IPS-18a (cell line): ENCODE results near the gene ADARB2.

Experiments
- H3K27ac ChIP-seq: one replicate; pipeline ENCODE4 v1.5.1; 2013; ENCODE audit warnings: low read length
- H3K27me3 ChIP-seq: one replicate; pipeline ENCODE4 v1.6.1; 2013; ENCODE audit warnings: mild to moderate bottlenecking, low read length; ENCODE audit not compliant: control insufficient read depth, insufficient read depth
- H3K36me3 ChIP-seq: one replicate; pipeline ENCODE4 v1.6.1; 2013; ENCODE audit warnings: low read depth, low read length; ENCODE audit not compliant: control insufficient read depth
- H3K4me1 ChIP-seq: one replicate; pipeline ENCODE4 v1.6.1; 2013; ENCODE audit warnings: low read depth, low read length; ENCODE audit not compliant: control insufficient read depth
- H3K4me3 ChIP-seq: one replicate; pipeline ENCODE4 v1.5.1; 2013; ENCODE audit warnings: low read length
- H3K9ac ChIP-seq: one replicate; pipeline ENCODE4 v1.6.1; 2013; ENCODE audit warnings: mild to moderate bottlenecking, low read length, moderate library complexity
- H3K9me3 ChIP-seq: one replicate; pipeline ENCODE4 v1.6.1; 2013; ENCODE audit warnings: low read depth, low read length; ENCODE audit not compliant: control insufficient read depth

ADARB2 gene

GRCh38 chr10:1607466-1607865, 129.9 kb downstream of the ADARB2 start:
- H3K9ac ChIP-seq, result no peak overlapping the region
- H3K27ac ChIP-seq, result no peak overlapping the region
- peaks cover 10% of the 10 kb centered on the region for H3K4me1 ChIP-seq
- no peaks in the 10 kb centered on the region for H3K36me3 ChIP-seq
- no peaks in the 10 kb centered on the region for H3K9me3 ChIP-seq
- H3K4me3 ChIP-seq, result no peak overlapping the region
- no peaks in the 10 kb centered on the region for H3K27me3 ChIP-seq

GRCh38 chr10:1605999-1606940, 131.1 kb downstream of the ADARB2 start:
- H3K27me3 ChIP-seq, result no peaks in the 10 kb centered on the region

DNA sequence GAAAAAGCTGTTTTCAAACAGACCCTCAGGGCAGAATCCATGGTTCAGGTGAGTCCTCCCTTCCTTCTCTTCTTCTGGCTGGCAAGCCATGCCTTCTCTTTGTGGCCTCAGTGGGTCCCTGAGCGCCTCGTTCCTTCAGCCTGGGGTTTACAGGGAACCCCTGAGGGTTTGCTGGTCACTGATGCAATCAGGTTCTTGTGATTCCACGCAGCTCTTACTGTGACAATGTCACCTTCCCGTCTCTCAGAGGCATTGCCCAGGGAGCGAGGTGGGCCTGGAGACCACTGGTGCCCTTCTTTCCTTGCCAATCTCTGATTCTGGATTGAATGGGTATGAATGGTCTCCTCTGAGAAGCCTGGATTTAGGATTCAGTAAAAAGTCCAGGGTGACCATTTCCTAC, 132.2 kb downstream of the ADARB2 start:
- no peak overlapping the region for H3K9ac ChIP-seq
- no peaks in the 10 kb centered on the region for H3K27me3 ChIP-seq
- no peak overlapping the region for H3K27ac ChIP-seq
- H3K4me3 ChIP-seq, result no peak overlapping the region
- H3K36me3 ChIP-seq, result no peaks in the 10 kb centered on the region
- no peaks in the 10 kb centered on the region for H3K9me3 ChIP-seq
- peaks cover 7% of the 10 kb centered on the region for H3K4me1 ChIP-seq

More at GRCh38 chr10:1605999-1606940, 131.1 kb downstream of the ADARB2 start:
- Histone ChIP-seq H3K4me3 (no peak overlapping the region), H3K27ac (no peak overlapping the region), H3K9me3 (no peaks in the 10 kb centered on the region), H3K9ac (no peak overlapping the region), H3K4me1 (peaks cover 7% of the 10 kb centered on the region), H3K36me3 (no peaks in the 10 kb centered on the region)

DNA sequence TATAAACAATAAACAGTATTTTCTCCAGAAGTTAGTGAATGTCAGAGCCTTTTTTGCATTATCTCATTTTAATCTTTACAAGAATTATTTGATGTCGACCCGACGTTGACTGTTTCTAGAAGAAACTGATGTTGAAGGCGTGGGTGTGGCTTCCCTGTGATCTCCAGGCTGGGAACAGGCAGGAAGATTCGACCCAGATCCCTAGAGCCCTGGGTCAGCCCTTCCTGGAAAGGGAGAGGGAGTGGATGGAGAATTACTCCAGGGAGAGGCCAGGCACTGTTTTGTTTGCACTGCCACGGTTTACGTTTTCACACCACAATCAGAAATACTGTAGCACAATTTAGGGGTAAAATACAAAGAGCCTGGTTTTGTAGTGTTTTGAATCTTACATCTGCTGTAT, 133.1 kb downstream of the ADARB2 start:
- H3K27ac ChIP-seq, result no peak overlapping the region
- no peak overlapping the region for H3K9ac ChIP-seq
- H3K36me3 ChIP-seq, result no peaks in the 10 kb centered on the region
- H3K4me3 ChIP-seq, result no peak overlapping the region
- H3K9me3 ChIP-seq, result no peaks in the 10 kb centered on the region
- no peaks in the 10 kb centered on the region for H3K27me3 ChIP-seq
- H3K4me1 ChIP-seq, result peaks cover 5% of the 10 kb centered on the region

- H3K27me3 ChIP-seq, result no peaks in the 10 kb centered on the region
- H3K4me1 ChIP-seq, result peaks cover 2% of the 10 kb centered on the region
- no peaks in the 10 kb centered on the region for H3K36me3 ChIP-seq
- no peak overlapping the region for H3K9ac ChIP-seq
- H3K27ac ChIP-seq, result no peak overlapping the region
- no peaks in the 10 kb centered on the region for H3K9me3 ChIP-seq
- no peak overlapping the region for H3K4me3 ChIP-seq
Measured at GRCh38 chr10:1603181-1603580, 134.1 kb downstream of the ADARB2 start.

DNA sequence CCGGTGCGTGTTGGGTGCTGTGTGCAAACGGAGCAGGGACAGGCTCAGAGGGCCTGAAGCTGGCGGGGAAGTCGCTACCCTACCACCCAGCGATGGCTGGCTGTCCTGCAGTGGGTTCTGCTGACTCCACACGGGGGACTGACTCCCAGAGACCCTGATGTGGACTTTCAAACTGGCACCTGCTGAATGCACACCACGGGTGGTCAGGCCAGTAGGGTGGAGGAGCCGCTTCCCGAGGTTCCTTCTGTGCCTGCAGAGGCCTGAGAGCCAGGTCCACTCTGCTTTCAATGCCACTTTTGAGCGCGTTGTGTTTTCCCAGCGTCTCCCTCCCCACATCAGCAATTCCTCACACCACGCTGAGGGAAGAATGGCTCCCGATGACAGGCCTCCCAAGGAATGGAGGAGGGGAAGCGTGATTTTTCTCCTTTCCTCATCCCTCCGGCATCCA, 135.3 kb downstream of the ADARB2 start:
- no peaks in the 10 kb centered on the region for H3K4me1 ChIP-seq
- no peak overlapping the region for H3K4me3 ChIP-seq
- no peak overlapping the region for H3K9ac ChIP-seq
- H3K9me3 ChIP-seq, result no peaks in the 10 kb centered on the region
- H3K27me3 ChIP-seq, result no peaks in the 10 kb centered on the region
- no peak overlapping the region for H3K27ac ChIP-seq
- no peaks in the 10 kb centered on the region for H3K36me3 ChIP-seq

DNA sequence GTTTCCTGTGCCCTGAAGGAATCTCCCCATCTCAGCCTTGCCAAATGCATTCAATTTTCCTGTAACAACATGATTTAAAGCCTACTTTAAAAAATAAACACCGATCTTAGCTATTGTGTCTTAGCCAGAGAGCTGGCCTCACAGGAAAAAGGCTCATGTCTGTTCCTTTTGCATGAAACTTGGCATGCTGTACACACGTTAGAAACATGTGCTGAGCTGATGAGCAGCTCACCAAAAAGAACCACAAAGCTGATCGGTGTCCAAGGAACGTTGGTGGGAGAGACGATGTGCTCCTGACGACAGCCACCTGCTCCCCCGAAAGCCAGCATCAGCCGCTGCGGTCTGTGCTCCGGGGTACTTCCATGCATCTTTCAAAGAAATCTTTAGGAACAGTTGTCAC, 135.9 kb downstream of the ADARB2 start:
- H3K27me3 ChIP-seq, result no peaks in the 10 kb centered on the region
- H3K36me3 ChIP-seq, result no peaks in the 10 kb centered on the region
- no peak overlapping the region for H3K9ac ChIP-seq
- no peak overlapping the region for H3K4me3 ChIP-seq
- no peak overlapping the region for H3K27ac ChIP-seq
- H3K4me1 ChIP-seq, result no peaks in the 10 kb centered on the region
- no peaks in the 10 kb centered on the region for H3K9me3 ChIP-seq

DNA sequence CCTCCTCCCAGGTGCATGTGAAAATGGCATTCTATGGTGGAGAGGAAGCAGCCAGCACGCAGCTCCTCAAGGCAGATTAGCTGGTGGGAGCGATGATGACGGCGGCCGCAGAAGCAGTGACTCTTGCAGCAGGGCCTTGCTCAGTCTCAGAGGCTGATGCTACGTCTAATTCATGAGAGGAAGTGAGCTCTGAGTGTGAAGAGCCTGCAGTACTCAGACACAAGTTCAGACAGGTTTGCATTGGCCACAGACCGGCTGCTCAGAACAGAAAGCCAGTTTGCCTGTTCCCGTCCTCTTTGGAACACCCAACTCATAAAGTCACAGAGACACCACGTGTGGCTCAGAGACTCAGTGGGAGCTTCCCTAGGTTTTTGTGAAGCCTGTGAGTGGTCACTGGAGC, 136.5 kb downstream of the ADARB2 start:
- H3K27ac ChIP-seq, result no peak overlapping the region

GRCh38 chr10:1598393-1599153, 138.8 kb downstream of the ADARB2 start:
- no peaks in the 10 kb centered on the region for H3K4me1 ChIP-seq
- H3K27me3 ChIP-seq, result no peaks in the 10 kb centered on the region
- H3K9ac ChIP-seq, result no peak overlapping the region
- H3K36me3 ChIP-seq, result no peaks in the 10 kb centered on the region
- no peaks in the 10 kb centered on the region for H3K9me3 ChIP-seq
- no peak overlapping the region for H3K27ac ChIP-seq
- no peak overlapping the region for H3K4me3 ChIP-seq

More for the DNA sequence above, 136.5 kb downstream of the ADARB2 start:
- Histone ChIP-seq H3K9ac (no peak overlapping the region), H3K9me3 (no peaks in the 10 kb centered on the region), H3K36me3 (no peaks in the 10 kb centered on the region), H3K4me3 (no peak overlapping the region), H3K27me3 (no peaks in the 10 kb centered on the region), H3K4me1 (no peaks in the 10 kb centered on the region)

- Histone ChIP-seq H3K27me3 (no peaks in the 10 kb centered on the region), H3K4me1 (no peaks in the 10 kb centered on the region), H3K9ac (no peak overlapping the region), H3K36me3 (no peaks in the 10 kb centered on the region), H3K4me3 (no peak overlapping the region), H3K27ac (no peak overlapping the region), H3K9me3 (no peaks in the 10 kb centered on the region)
Measured at GRCh38 chr10:1597370-1598146, 139.8 kb downstream of the ADARB2 start.

- H3K9ac ChIP-seq, result no peak overlapping the region
- H3K36me3 ChIP-seq, result no peaks in the 10 kb centered on the region
- H3K27ac ChIP-seq, result no peak overlapping the region
- H3K9me3 ChIP-seq, result no peaks in the 10 kb centered on the region
- no peaks in the 10 kb centered on the region for H3K27me3 ChIP-seq
- H3K4me1 ChIP-seq, result no peaks in the 10 kb centered on the region
- H3K4me3 ChIP-seq, result no peak overlapping the region
Measured at GRCh38 chr10:1596482-1597099, 140.7 kb downstream of the ADARB2 start.
